Measurements from ENCODE around the gene SLC35F2. TPM values are rescaled to one million over a fixed set of nuclear protein-coding genes. Genes with fewer than 3 reads are reported as not detected.

Gene SLC35F2
- polyA plus RNA-seq, 1 of the 3 experiments (the other 2 are of a cell fraction): 12.4 TPM

GRCh38 chr11:107825875-107826274 is 32.7 kb downstream of the SLC35F2 start:
- Histone ChIP-seq H3K27ac (ENCODE audit: low read depth in 2 of 2, low read length in 1 of 2) (no peak overlapping the region), H3F3A (replicated peaks; ENCODE audit: insufficient read depth) (peaks cover 5% of the 10 kb centered on the region), H3K4me1 (ENCODE audit: control insufficient read depth in 1 of 2, insufficient read depth in 2 of 2, low read depth in 1 of 2, low read length in 1 of 2) (peaks cover 2 to 8% of the 10 kb centered on the region in 2 experiments; a peak in 2 of 4 replicates), H4K20me1 (ENCODE audit: insufficient read depth) (no peaks in the 10 kb centered on the region), H3K79me2 (ENCODE audit: insufficient read depth) (no peaks in the 10 kb centered on the region; the same call in 1 of the 2 replicates), H3K9me2 (no peaks in the 10 kb centered on the region), H3K4me2 (no peak overlapping the region), H3K27me3 (ENCODE audit: insufficient read depth) (no peaks in the 10 kb centered on the region), H3K9me3 (no peaks in the 10 kb centered on the region), H3K9ac (no peak overlapping the region), H3K4me3 (ENCODE audit: low read depth in 2 of 2, low read length in 1 of 2) (no peak overlapping the region), H2AFZ (ENCODE audit: low read depth) (no peak overlapping the region), H3K36me3 (replicated peaks in 1 of 2; ENCODE audit: control insufficient read depth in 1 of 2, insufficient read depth in 2 of 2, low read length in 1 of 2) (no peaks in the 10 kb centered on the region)
- TF ChIP-seq USF1 (IDR thresholded peaks at IDR 0.05; ENCODE audit: borderline replicate concordance, low read depth) (no peak), TAF1 (IDR thresholded peaks at IDR 0.05; ENCODE audit: borderline replicate concordance, low read depth, low read length) (no peak), RCOR1 (IDR thresholded peaks at IDR 0.05; ENCODE audit: low read length) (no peak), FOXM1 (IDR thresholded peaks at IDR 0.05; ENCODE audit: low read depth) (no peak), RXRA (IDR thresholded peaks at IDR 0.05; ENCODE audit: borderline replicate concordance, low read depth) (no peak), SIN3A (IDR thresholded peaks at IDR 0.05; ENCODE audit: borderline replicate concordance, low read depth, low read length) (no peak), POLR2AphosphoS5 (IDR thresholded peaks at IDR 0.05; ENCODE audit: low read depth, low read length) (no peak), TCF12 (IDR thresholded peaks at IDR 0.05) (no peak), EZH2phosphoT487 (IDR thresholded peaks at IDR 0.05; ENCODE audit: borderline replicate concordance, low read depth) (no peak), MXI1 (IDR thresholded peaks at IDR 0.05; ENCODE audit: low read depth, low read length) (no peak), REST (IDR thresholded peaks at IDR 0.05; ENCODE audit: low read depth, low read length) (no peak), ZBTB33 (IDR thresholded peaks at IDR 0.05; ENCODE audit: borderline replicate concordance, low read depth) (no peak), FOXJ3 (CRISPR knock-in tag; IDR thresholded peaks at IDR 0.05) (no peak), CTCF (IDR thresholded peaks at IDR 0.05) (no peak), USF2 (IDR thresholded peaks at IDR 0.05; ENCODE audit: borderline replicate concordance, low read depth, low read length) (no peak), CHD2 (IDR thresholded peaks at IDR 0.05; ENCODE audit: low read length, partially characterized antibody) (no peak)
- WGBS (ENCODE audit: low lambda C conversion rate): 96% methylated on average over 2 of the region's 2 CpGs
- ChIA-PET POLR2A (no interaction called here), CTCF (interaction anchor here (0.7 kb wide), 1 partner anchor 524 kb away, joined by 3 read pairs; no protein-coding TSS in a partner anchor)
- DNase-seq: no peak
